ENCODE data around the gene CDHR2.

CDHR2 gene

GRCh38 chr5:176560364-176560763, 11.2 kb downstream of the CDHR2 start:
- H3K4me2 ChIP-seq (ENCODE audit: low read depth, low read length): no peak overlapping the region
- no peak overlapping the region for H3K4me3 ChIP-seq (ENCODE audit: low read length)
- no peaks in the 10 kb centered on the region for H3K27me3 ChIP-seq (replicated peaks; ENCODE audit: insufficient read depth, low read length)
- DNase-seq: no peak
- H3K9me2 ChIP-seq (replicated peaks; ENCODE audit: insufficient read depth, low read length): no peaks in the 10 kb centered on the region
- H3K79me2 ChIP-seq (ENCODE audit: low read length): no peaks in the 10 kb centered on the region
- no peak for TF ChIP-seq CTCF (IDR thresholded peaks at IDR 0.05; ENCODE audit: low read length)
- TF ChIP-seq EZH2 (optimal IDR thresholded peaks at IDR 0.05; ENCODE audit: low read depth, low read length): no peak
- no peak for TF ChIP-seq EZH2phosphoT487 (IDR thresholded peaks at IDR 0.05; ENCODE audit: low read length)
- no peak overlapping the region for H3K27ac ChIP-seq (ENCODE audit: low read length)
- H3K36me3 ChIP-seq (replicated peaks; ENCODE audit: insufficient read depth, low read length): no peaks in the 10 kb centered on the region
- H4K20me1 ChIP-seq (ENCODE audit: insufficient read depth, low read length): no peaks in the 10 kb centered on the region
- H2AFZ ChIP-seq (ENCODE audit: low read length): no peak overlapping the region
- no peaks in the 10 kb centered on the region for H3K4me1 ChIP-seq (ENCODE audit: low read length)
- no peaks in the 10 kb centered on the region for H3K9me3 ChIP-seq (replicated peaks; ENCODE audit: insufficient read depth, low read length)
- H3F3A ChIP-seq (ENCODE audit: insufficient read depth, low read length): no peaks in the 10 kb centered on the region
- H3K9ac ChIP-seq (ENCODE audit: low read length): no peak overlapping the region

DNA sequence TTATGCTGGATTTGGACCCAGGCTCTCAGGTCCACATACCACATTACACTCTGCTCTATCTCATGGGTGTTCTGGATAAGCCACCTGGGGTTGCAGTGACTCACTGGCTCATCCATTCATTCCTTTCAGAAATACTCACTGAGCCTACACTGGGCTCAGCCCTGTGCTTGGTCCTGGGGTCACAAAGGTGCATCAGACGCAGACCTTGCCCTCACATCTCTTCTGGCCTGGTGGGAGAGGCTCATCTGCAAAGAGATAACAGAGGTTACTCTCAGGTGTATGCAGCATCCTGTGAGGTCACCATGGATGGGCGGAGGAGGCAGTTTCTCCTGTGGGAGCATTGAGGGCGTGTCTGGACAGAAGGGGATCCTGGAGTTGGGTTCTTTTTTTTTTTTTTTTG, 12.1 kb downstream of the CDHR2 start:
- no peaks in the 10 kb centered on the region for H4K20me1 ChIP-seq (ENCODE audit: insufficient read depth, low read length)
- no peak overlapping the region for H2AFZ ChIP-seq (ENCODE audit: low read length)
- no peak for DNase-seq
- no peaks in the 10 kb centered on the region for H3K79me2 ChIP-seq (ENCODE audit: low read length)
- no peak overlapping the region for H3K27ac ChIP-seq (ENCODE audit: low read length)
- no peaks in the 10 kb centered on the region for H3K36me3 ChIP-seq (replicated peaks; ENCODE audit: insufficient read depth, low read length)
- H3K9ac ChIP-seq (ENCODE audit: low read length): no peak overlapping the region
- no peak overlapping the region for H3K4me2 ChIP-seq (ENCODE audit: low read depth, low read length)
- no peaks in the 10 kb centered on the region for H3F3A ChIP-seq (ENCODE audit: insufficient read depth, low read length)
- H3K4me3 ChIP-seq (ENCODE audit: low read length): no peak overlapping the region
- H3K9me3 ChIP-seq (replicated peaks; ENCODE audit: insufficient read depth, low read length): no peaks in the 10 kb centered on the region
- H3K4me1 ChIP-seq (ENCODE audit: low read length): no peaks in the 10 kb centered on the region
- no peak for TF ChIP-seq EZH2 (optimal IDR thresholded peaks at IDR 0.05; ENCODE audit: low read depth, low read length)
- no peak for TF ChIP-seq CTCF (IDR thresholded peaks at IDR 0.05; ENCODE audit: low read length)
- no peak for TF ChIP-seq EZH2phosphoT487 (IDR thresholded peaks at IDR 0.05; ENCODE audit: low read length)
- peaks cover 5% of the 10 kb centered on the region; the same call in 1 of the 2 replicates for H3K27me3 ChIP-seq (replicated peaks; ENCODE audit: insufficient read depth, low read length)
- H3K9me2 ChIP-seq (replicated peaks; ENCODE audit: insufficient read depth, low read length): no peaks in the 10 kb centered on the region

- H3K79me2 ChIP-seq (ENCODE audit: low read length): no peaks in the 10 kb centered on the region
- no peak for DNase-seq
- no peak overlapping the region for H3K4me3 ChIP-seq (ENCODE audit: low read length)
- H3F3A ChIP-seq (ENCODE audit: insufficient read depth, low read length): no peaks in the 10 kb centered on the region
- H4K20me1 ChIP-seq (ENCODE audit: insufficient read depth, low read length): no peaks in the 10 kb centered on the region
- no peak overlapping the region for H3K4me2 ChIP-seq (ENCODE audit: low read depth, low read length)
- no peaks in the 10 kb centered on the region for H3K9me3 ChIP-seq (replicated peaks; ENCODE audit: insufficient read depth, low read length)
- no peaks in the 10 kb centered on the region for H3K9me2 ChIP-seq (replicated peaks; ENCODE audit: insufficient read depth, low read length)
- no peak overlapping the region for H2AFZ ChIP-seq (ENCODE audit: low read length)
- no peak overlapping the region for H3K27ac ChIP-seq (ENCODE audit: low read length)
- H3K27me3 ChIP-seq (replicated peaks; ENCODE audit: insufficient read depth, low read length): peaks cover 14% of the 10 kb centered on the region; the same call in 1 of the 2 replicates
- no peaks in the 10 kb centered on the region for H3K36me3 ChIP-seq (replicated peaks; ENCODE audit: insufficient read depth, low read length)
- H3K4me1 ChIP-seq (ENCODE audit: low read length): no peaks in the 10 kb centered on the region
- TF ChIP-seq CTCF (IDR thresholded peaks at IDR 0.05; ENCODE audit: low read length) (no peak), EZH2 (optimal IDR thresholded peaks at IDR 0.05; ENCODE audit: low read depth, low read length) (no peak), EZH2phosphoT487 (IDR thresholded peaks at IDR 0.05; ENCODE audit: low read length) (no peak)
- no peak overlapping the region for H3K9ac ChIP-seq (ENCODE audit: low read length)
Observed at GRCh38 chr5:176562189-176562588, 13.0 kb downstream of the CDHR2 start.

Measured in MM.1S (cell line).